Activated gamma-delta T cell treated with Interleukin-2 at 50 U/mL for 16 hours (primary cell): ENCODE results near the gene PDX1.

Source experiments
- DNase-seq: peaks from one replicate; pipeline ENCODE4 v3.0.0-alpha.2; 2020

The PDX1 gene

GRCh38 chr13:27971776-27972477 lies 52.1 kb downstream of the PDX1 start:
- DNase-seq = no peak

- DNase-seq = no peak
Observed at GRCh38 chr13:27972478-27972820, 52.6 kb downstream of the PDX1 start.

- no peak for DNase-seq
Observed at GRCh38 chr13:27973291-27973690, 53.5 kb downstream of the PDX1 start.

- no peak for DNase-seq
Observed at GRCh38 chr13:27973961-27974662, 54.3 kb downstream of the PDX1 start.
